Subcutaneous abdominal adipose tissue (tissue), 5 donors: ENCODE measurements around the gene BNIP2.
"Not testable (repeated sequence)": the region's sequence is repeated elsewhere in the genome, so short reads cannot be mapped to it uniquely, and the experiment has no call there.

Experiments used
- H3K27ac ChIP-seq: one replicate; pipeline ENCODE4 v1.7.0; 2013; ENCODE audit warnings: low read depth, mild to moderate bottlenecking, inconsistent platforms, low read length, moderate library complexity
- H3K27me3 ChIP-seq, 5 donors: one replicate each; pipeline ENCODE4 v1.7.0; 2013; ENCODE audit warnings: low read length in 5 of 5, inconsistent platforms in 1 of 5; ENCODE audit not compliant: control insufficient read depth in 5 of 5, insufficient read depth in 4 of 5
- H3K36me3 ChIP-seq, 5 donors: one replicate each; pipeline ENCODE4 v1.7.0; 2013; ENCODE audit warnings: low read length in 5 of 5; ENCODE audit not compliant: control insufficient read depth in 5 of 5, insufficient read depth in 5 of 5
- H3K4me1 ChIP-seq, 5 donors: one replicate each; pipeline ENCODE4 v1.7.0; 2013; ENCODE audit warnings: low read length in 5 of 5, mild to moderate bottlenecking in 3 of 5, moderate library complexity in 1 of 5; ENCODE audit not compliant: control insufficient read depth in 5 of 5, insufficient read depth in 5 of 5
- H3K4me3 ChIP-seq, 5 donors: one replicate each; pipeline ENCODE4 v1.7.0; 2013; ENCODE audit warnings: low read length in 5 of 5, low read depth in 1 of 5
- H3K9ac ChIP-seq, 5 donors: one replicate each; pipeline ENCODE4 v1.7.0; 2013; ENCODE audit warnings: low read length in 5 of 5, mild to moderate bottlenecking in 4 of 5, moderate library complexity in 3 of 5
- H3K9me3 ChIP-seq, 5 donors: one replicate each; pipeline ENCODE4 v1.7.0; 2013; ENCODE audit warnings: low read length in 5 of 5; ENCODE audit not compliant: control insufficient read depth in 5 of 5
- donor health status: healthy.
- donor health status: healthy.
- donor health status: healthy.
- donor health status: healthy.
- donor health status: healthy.

The BNIP2 gene

GRCh38 chr15:59646277-59646676 is 42.8 kb downstream of the BNIP2 start:
- H3K4me1 ChIP-seq, result no peaks in the 10 kb centered on the region
- no peak overlapping the region for H3K27ac ChIP-seq
- no peaks in the 10 kb centered on the region for H3K27me3 ChIP-seq
- H3K9me3 ChIP-seq, result no peaks in the 10 kb centered on the region
- H3K36me3 ChIP-seq, result peaks cover 23 to 53% (median 31%) of the 10 kb centered on the region in 5 donors
- no peak overlapping the region for H3K4me3 ChIP-seq
- H3K9ac ChIP-seq, result no peak overlapping the region

- peaks cover 24 to 55% (median 31%) of the 10 kb centered on the region in 5 donors for H3K36me3 ChIP-seq
- H3K9ac ChIP-seq, H3K9me3 ChIP-seq, H3K4me1 ChIP-seq, H3K27ac ChIP-seq, H3K4me3 ChIP-seq, H3K27me3 ChIP-seq: not testable (repeated sequence)
These were observed 43.3 kb downstream of the BNIP2 start for GRCh38 chr15:59645812-59646211.

- H3K9ac ChIP-seq, result no peak overlapping the region
- H3K9me3 ChIP-seq, result no peaks in the 10 kb centered on the region
- H3K4me3 ChIP-seq, result no peak overlapping the region
- peaks cover 22 to 52% (median 27%) of the 10 kb centered on the region in 5 donors for H3K36me3 ChIP-seq
- H3K27me3 ChIP-seq, result no peaks in the 10 kb centered on the region
- no peaks in the 10 kb centered on the region for H3K4me1 ChIP-seq
- no peak overlapping the region for H3K27ac ChIP-seq
These were observed 44.4 kb downstream of the BNIP2 start for GRCh38 chr15:59644756-59645155.

GRCh38 chr15:59642351-59642750 is 46.8 kb downstream of the BNIP2 start:
- Histone ChIP-seq H3K4me3 (no peak overlapping the region), H3K9me3 (no peaks in the 10 kb centered on the region), H3K36me3 (peaks cover 28 to 62% (median 41%) of the 10 kb centered on the region in 5 donors), H3K9ac (no peak overlapping the region), H3K4me1 (no peaks in the 10 kb centered on the region), H3K27me3 (no peaks in the 10 kb centered on the region), H3K27ac (no peak overlapping the region)

GRCh38 chr15:59637507-59637906 is 51.6 kb downstream of the BNIP2 start:
- H3K9me3 ChIP-seq, H3K4me3 ChIP-seq, H3K27ac ChIP-seq, H3K9ac ChIP-seq, H3K4me1 ChIP-seq, H3K27me3 ChIP-seq: not testable (repeated sequence)
- peaks cover 11 to 45% (median 28%) of the 10 kb centered on the region in 5 donors for H3K36me3 ChIP-seq

- Histone ChIP-seq H3K36me3 (peaks cover 6 to 35% (median 22%) of the 10 kb centered on the region in 5 donors), H3K9ac (no peak overlapping the region), H3K9me3 (no peaks in the 10 kb centered on the region), H3K4me3 (no peak overlapping the region), H3K27ac (no peak overlapping the region), H3K4me1 (no peaks in the 10 kb centered on the region), H3K27me3 (no peaks in the 10 kb centered on the region)
These were observed 52.9 kb downstream of the BNIP2 start for GRCh38 chr15:59636184-59636583.

- Histone ChIP-seq H3K36me3 (peaks cover 1 to 11% (median 11%) of the 10 kb centered on the region in 5 donors), H3K4me3 (no peak overlapping the region), H3K27ac (no peak overlapping the region)
These were observed 56.4 kb downstream of the BNIP2 start for GRCh38 chr15:59632714-59633113.

GRCh38 chr15:59622289-59622688 is 66.8 kb downstream of the BNIP2 start:
- peaks cover 0 to 15% (median 9%) of the 10 kb centered on the region in 5 donors for H3K27me3 ChIP-seq
- H3K9me3 ChIP-seq, result no peaks in the 10 kb centered on the region
- H3K4me3 ChIP-seq, result no peak overlapping the region
- H3K4me1 ChIP-seq, result no peaks in the 10 kb centered on the region
- H3K27ac ChIP-seq, result no peak overlapping the region
- H3K36me3 ChIP-seq, result no peaks in the 10 kb centered on the region
- H3K9ac ChIP-seq, result no peak overlapping the region

More at GRCh38 chr15:59632714-59633113, 56.4 kb downstream of the BNIP2 start:
- H3K4me1 ChIP-seq, result no peaks in the 10 kb centered on the region
- no peaks in the 10 kb centered on the region for H3K9me3 ChIP-seq
- no peaks in the 10 kb centered on the region for H3K27me3 ChIP-seq
- no peak overlapping the region for H3K9ac ChIP-seq

- H3K9me3 ChIP-seq, result no peaks in the 10 kb centered on the region
- no peak overlapping the region for H3K4me3 ChIP-seq
- peaks cover 0 to 17% (median 11%) of the 10 kb centered on the region in 5 donors for H3K27me3 ChIP-seq
- peaks cover 0 to 7% (median 0%) of the 10 kb centered on the region in 5 donors for H3K4me1 ChIP-seq
- H3K36me3 ChIP-seq, result no peaks in the 10 kb centered on the region
- no peak overlapping the region for H3K9ac ChIP-seq
- H3K27ac ChIP-seq, result no peak overlapping the region
These were observed 70.7 kb downstream of the BNIP2 start for GRCh38 chr15:59618406-59618805.

GRCh38 chr15:59616379-59616778 is 72.7 kb downstream of the BNIP2 start:
- H3K4me3 ChIP-seq, result no peak overlapping the region
- peaks cover 0 to 24% (median 15%) of the 10 kb centered on the region in 5 donors for H3K27me3 ChIP-seq
- no peaks in the 10 kb centered on the region for H3K36me3 ChIP-seq
- no peak overlapping the region for H3K27ac ChIP-seq
- no peaks in the 10 kb centered on the region for H3K9me3 ChIP-seq
- peaks cover 0 to 7% (median 0%) of the 10 kb centered on the region in 5 donors for H3K4me1 ChIP-seq
- no peak overlapping the region for H3K9ac ChIP-seq

- H3K27me3 ChIP-seq, result peaks cover 0 to 24% (median 15%) of the 10 kb centered on the region in 5 donors
- H3K4me1 ChIP-seq, result peaks cover 0 to 7% (median 0%) of the 10 kb centered on the region in 5 donors
- H3K9ac ChIP-seq, result no peak overlapping the region
- H3K9me3 ChIP-seq, result no peaks in the 10 kb centered on the region
- H3K36me3 ChIP-seq, result no peaks in the 10 kb centered on the region
- no peak overlapping the region for H3K4me3 ChIP-seq
- no peak overlapping the region for H3K27ac ChIP-seq
These were observed 73.5 kb downstream of the BNIP2 start for GRCh38 chr15:59615661-59616060.
